ENCODE data around the gene RPEL1. TPM values are rescaled to one million over a fixed set of nuclear protein-coding genes. Genes with fewer than 3 reads are reported as not detected.
A peak's percentile ranks its signal among the peaks of the same experiment; 100 is the strongest.

Gene RPEL1
- polyA plus RNA-seq, 2 of the 4 experiments (the other 2 are of a cell fraction): 0.12 to 0.13 TPM

DNA sequence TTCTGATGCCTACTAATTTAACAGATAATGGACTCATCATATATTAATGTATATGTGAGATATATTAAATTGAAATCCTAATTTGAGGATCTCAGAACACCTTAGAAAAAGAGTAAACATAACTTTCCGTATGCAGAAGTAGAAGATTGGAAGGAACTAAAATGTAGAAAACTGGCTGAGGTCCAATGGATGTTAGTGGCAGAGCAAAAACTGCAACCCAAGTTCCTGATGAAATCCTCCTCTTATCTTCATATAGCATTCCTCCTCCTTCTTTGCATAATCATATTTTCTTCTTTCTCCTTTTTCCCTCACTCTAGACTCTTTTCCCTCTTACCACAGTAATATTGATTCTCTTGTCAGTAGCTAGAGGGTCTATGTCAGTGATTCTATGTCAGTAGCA lies 37.3 kb downstream of the RPEL1 start (continued):
- TF ChIP-seq CTCF (IDR thresholded peaks at IDR 0.05) (no peak), CEBPB (IDR thresholded peaks at IDR 0.05) (no peak), NPAS2 (CRISPR knock-in tag; IDR thresholded peaks at IDR 0.05; ENCODE audit: borderline replicate concordance) (no peak), CHD4 (IDR thresholded peaks at IDR 0.05; ENCODE audit: borderline replicate concordance) (no peak), RNF2 (IDR thresholded peaks at IDR 0.05; ENCODE audit: borderline replicate concordance, low read depth) (no peak)

DNA sequence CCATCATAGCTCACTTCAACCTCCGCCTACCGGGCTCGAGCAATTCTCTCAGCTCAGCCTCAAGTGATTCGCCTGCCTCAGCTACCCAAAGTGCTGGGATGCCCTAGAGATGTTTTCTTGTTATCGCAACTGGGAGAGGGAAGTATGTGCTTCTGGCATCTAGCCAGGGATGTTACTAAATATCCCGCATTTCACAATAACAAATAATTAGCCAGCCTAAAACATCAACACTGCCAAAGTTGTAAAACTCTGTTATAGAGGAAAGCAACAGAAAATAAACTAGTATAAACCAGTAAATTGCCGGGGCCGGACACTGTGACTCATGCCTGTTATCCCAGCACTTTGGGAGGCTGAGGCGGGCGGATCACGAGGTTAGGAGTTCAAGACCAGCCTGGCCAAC lies 38.5 kb downstream of the RPEL1 start:
- TF ChIP-seq CEBPB (IDR thresholded peaks at IDR 0.05): peak; percentile 58 to 71; a peak in 2 of 4 replicates
- TF ChIP-seq, protein P1, sequence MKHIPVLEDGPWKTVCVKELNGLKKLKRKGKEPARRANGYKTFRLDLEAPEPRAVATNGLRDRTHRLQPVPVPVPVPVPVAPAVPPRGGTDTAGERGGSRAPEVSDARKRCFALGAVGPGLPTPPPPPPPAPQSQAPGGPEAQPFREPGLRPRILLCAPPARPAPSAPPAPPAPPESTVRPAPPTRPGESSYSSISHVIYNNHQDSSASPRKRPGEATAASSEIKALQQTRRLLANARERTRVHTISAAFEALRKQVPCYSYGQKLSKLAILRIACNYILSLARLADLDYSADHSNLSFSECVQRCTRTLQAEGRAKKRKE (CRISPR knock-in tag; IDR thresholded peaks at IDR 0.05; ENCODE audit: low read depth): no peak
- TF ChIP-seq POLR2AphosphoS2 (conservative IDR thresholded peaks at IDR 0.05; ENCODE audit: low read length): no peak
- TF ChIP-seq SREBF2 (IDR thresholded peaks at IDR 0.05): no peak
- no peak for TF ChIP-seq FOSL2 (IDR thresholded peaks at IDR 0.05)
- TF ChIP-seq FOSL2 (CRISPR knock-in tag; IDR thresholded peaks at IDR 0.05): peak; percentile 42
- TF ChIP-seq RARB (CRISPR knock-in tag; IDR thresholded peaks at IDR 0.05): no peak
- TF ChIP-seq, protein P2, sequence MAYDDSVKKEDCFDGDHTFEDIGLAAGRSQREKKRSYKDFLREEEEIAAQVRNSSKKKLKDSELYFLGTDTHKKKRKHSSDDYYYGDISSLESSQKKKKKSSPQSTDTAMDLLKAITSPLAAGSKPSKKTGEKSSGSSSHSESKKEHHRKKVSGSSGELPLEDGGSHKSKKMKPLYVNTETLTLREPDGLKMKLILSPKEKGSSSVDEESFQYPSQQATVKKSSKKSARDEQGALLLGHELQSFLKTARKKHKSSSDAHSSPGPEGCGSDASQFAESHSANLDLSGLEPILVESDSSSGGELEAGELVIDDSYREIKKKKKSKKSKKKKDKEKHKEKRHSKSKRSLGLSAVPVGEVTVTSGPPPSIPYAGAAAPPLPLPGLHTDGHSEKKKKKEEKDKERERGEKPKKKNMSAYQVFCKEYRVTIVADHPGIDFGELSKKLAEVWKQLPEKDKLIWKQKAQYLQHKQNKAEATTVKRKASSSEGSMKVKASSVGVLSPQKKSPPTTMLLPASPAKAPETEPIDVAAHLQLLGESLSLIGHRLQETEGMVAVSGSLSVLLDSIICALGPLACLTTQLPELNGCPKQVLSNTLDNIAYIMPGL (CRISPR knock-in tag; IDR thresholded peaks at IDR 0.05; ENCODE audit: borderline replicate concordance): no peak
- no peak for TF ChIP-seq HOXB5 (CRISPR knock-in tag; IDR thresholded peaks at IDR 0.05)
- TF ChIP-seq GATA3 (IDR thresholded peaks at IDR 0.05; ENCODE audit: borderline replicate concordance): no peak
- no peak for TF ChIP-seq ELK1 (IDR thresholded peaks at IDR 0.05; ENCODE audit: low read depth, low read length)
- no peak for TF ChIP-seq FOSB (CRISPR knock-in tag; IDR thresholded peaks at IDR 0.05)
- ChIA-PET POLR2A (no interaction called here), CTCF (no interaction called here)
- Histone ChIP-seq H3K4me3 (no peak overlapping the region), H3K9me3 (no peaks in the 10 kb centered on the region), H3K27ac (no peak overlapping the region), H3K4me1 (peaks cover 4% of the 10 kb centered on the region; the same call in 1 of the 3 replicates), H3K4me2 (no peak overlapping the region)
- 59% methylated on average over 11 of the region's 11 CpGs for WGBS (ENCODE audit: missing lambda C conversion rate)
- ATAC-seq (peak in 1 of 2 experiments; percentile 51; a peak in 2 of 6 replicates), DNase-seq (ENCODE audit: low read depth in 1 of 2, low spot score in 1 of 2) (peak in 1 of 2 experiments; percentile 52), FAIRE-seq (no peak)

DNA sequence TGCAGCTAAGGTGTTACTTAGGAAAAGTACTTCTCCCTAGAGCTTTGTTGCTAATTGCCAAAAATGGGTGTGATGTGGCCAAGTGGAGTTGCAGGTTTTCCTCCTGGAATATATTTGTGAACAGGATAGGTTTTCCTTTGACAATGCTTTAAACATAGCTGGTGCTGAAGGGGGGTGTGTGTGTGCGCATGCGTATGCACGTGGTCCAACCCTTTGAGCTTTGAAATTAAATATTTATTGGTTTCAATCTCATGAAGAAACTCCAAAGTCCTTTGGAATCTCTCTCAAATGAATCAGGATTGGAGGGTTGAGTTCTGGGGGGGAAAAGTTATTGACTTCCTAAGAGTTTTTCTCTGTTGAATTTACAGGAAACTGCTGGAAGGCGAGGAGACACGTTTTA lies 42.3 kb downstream of the RPEL1 start:
- POLR2A ChIA-PET: no interaction called here
- TF ChIP-seq, protein P2 (CRISPR knock-in tag; IDR thresholded peaks at IDR 0.05; ENCODE audit: borderline replicate concordance): no peak
- TF ChIP-seq GATA3 (IDR thresholded peaks at IDR 0.05; ENCODE audit: borderline replicate concordance): no peak
- no peak for TF ChIP-seq JUNB (IDR thresholded peaks at IDR 0.05)
- TF ChIP-seq CHD2 (IDR thresholded peaks at IDR 0.05; ENCODE audit: low read length, partially characterized antibody): no peak
- no peak for TF ChIP-seq ZC3H11A (IDR thresholded peaks at IDR 0.05)
- TF ChIP-seq HES2 (IDR thresholded peaks at IDR 0.05): no peak
- TF ChIP-seq HDAC2 (IDR thresholded peaks at IDR 0.05): no peak
- TF ChIP-seq POLR2AphosphoS2 (conservative IDR thresholded peaks at IDR 0.05; ENCODE audit: low read length): no peak
- no peak for TF ChIP-seq MAX (IDR thresholded peaks at IDR 0.05)
- no peak for TF ChIP-seq CBX8 (IDR thresholded peaks at IDR 0.05)
- ATAC-seq (no peak), FAIRE-seq (no peak), DNase-seq (ENCODE audit: low read depth in 1 of 2, low spot score in 1 of 2) (no peak)
- WGBS (ENCODE audit: missing lambda C conversion rate): 70% methylated on average over 5 of the region's 5 CpGs
- Histone ChIP-seq H3K4me2 (no peak overlapping the region), H3K9me3 (no peaks in the 10 kb centered on the region), H3K4me3 (no peak overlapping the region), H3K4me1 (no peaks in the 10 kb centered on the region), H3K27ac (no peak overlapping the region)
- CTCF ChIA-PET: interaction anchor here (0.7 to 1.1 kb wide), 4 partner anchors 44 to 56 kb away, joined by 3 read pairs; no protein-coding TSS in a partner anchor
